Cerebellar cortex (tissue), 1 donor: Measurements from ENCODE around the gene SLC5A8.

Source experiments
- DNase-seq: peaks from one replicate; pipeline ENCODE4 v3.0.0-alpha.2; 2015; ENCODE audit warnings: low spot score

The SLC5A8 gene

DNA sequence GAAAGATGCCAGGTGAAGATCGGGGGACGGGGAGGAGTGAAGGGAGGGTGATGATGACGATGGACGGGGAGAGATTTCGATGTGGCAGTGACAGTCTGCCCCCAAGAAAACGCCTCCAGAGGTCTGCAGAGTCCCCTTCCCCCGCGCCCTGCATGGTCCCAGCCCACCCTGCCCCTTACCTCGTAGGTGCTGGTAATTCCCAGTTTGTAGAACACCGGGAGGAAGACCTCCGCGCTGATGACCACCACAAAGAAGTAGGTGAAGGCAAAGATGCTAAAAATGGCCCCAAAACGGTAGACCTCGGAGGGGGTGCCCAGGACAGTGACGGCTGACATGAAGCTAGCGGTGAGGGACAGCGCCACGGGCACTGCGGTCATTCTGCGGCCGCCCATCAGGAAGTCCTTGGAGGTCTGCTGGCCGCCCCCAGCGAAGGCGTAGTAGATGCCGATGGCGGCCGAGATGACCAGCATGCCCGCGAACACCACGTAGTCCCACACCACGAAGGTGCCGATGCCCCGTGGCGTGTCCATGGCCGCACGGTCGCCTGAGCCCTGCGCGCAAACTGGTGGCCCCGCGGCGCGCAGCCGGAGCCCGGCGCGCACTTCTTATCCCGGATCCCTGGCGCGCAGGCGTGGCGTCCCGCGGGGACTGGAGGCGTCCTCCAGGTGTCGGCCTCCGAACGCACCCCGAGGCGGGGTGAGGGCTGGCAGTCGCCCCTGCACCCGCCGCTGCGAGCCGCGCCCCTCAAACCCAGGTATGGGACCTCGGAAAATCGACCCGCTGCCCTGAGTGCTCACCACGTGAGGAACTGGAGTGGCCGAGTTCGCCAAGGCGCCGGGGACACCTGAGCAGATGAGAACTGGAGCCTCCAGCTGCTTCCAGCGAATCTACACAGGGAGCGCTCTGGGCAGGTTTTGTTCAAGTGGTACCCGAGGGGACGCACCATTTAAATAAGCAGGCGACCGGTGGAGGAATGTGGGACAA, at the start of gene SLC5A8:
TSS of gene SLC5A8 (minus strand) at position 920 of the 984 bp plus-strand sequence. CDS start at position 530, 390 bp downstream.
- no peak for DNase-seq

GRCh38 chr12:101257357-101257756, 47.3 kb upstream of the SLC5A8 start:
- DNase-seq, result no peak

DNA sequence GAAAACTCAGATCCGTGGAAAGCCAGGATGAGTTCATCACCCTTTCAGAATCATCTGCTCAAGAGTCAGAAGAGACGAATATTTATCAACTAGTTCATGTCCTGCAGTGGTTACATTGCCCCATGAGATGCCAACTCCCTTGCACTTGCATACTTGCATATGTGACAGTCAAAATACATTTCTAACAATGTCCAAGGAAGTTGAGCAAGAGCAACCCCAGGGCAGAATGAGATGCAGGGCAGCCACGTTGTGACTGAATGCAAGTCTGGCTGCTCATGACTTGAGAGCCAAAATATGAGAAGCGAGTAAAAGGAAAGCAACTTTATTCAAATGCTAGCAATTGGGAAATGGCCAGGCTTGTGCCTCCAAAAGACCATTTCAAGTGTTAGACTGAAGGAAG, 46.2 kb upstream of the SLC5A8 start:
- DNase-seq, result no peak

DNA sequence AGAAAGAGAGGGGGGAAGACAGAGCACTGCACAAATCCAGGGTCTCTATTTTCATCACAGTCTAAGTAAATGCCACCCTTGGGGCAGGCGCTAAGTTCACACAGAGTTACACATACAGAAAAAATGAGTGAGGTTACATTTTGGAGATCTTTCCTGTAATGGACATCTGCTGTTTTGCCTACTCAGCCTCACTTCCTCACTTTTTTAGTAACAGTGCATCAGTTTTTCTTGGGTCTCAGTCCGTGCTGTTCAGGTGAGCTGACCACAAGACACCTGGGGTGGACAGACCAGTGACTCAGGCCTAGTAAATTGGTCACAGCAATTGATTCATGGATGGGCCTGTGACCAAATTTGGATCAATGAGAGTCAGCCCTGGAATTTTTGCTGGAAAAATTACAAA, 33.6 kb upstream of the SLC5A8 start:
- no peak for DNase-seq

GRCh38 chr12:101243074-101243473, 33.0 kb upstream of the SLC5A8 start:
- no peak for DNase-seq

GRCh38 chr12:101238800-101239329, 28.8 kb upstream of the SLC5A8 start:
- peak; percentile 10 for DNase-seq

GRCh38 chr12:101238306-101238705, 28.3 kb upstream of the SLC5A8 start:
- DNase-seq, result no peak

GRCh38 chr12:101235686-101236085, 25.6 kb upstream of the SLC5A8 start:
- no peak for DNase-seq

GRCh38 chr12:101231636-101232035, 21.6 kb upstream of the SLC5A8 start:
- no peak for DNase-seq

DNA sequence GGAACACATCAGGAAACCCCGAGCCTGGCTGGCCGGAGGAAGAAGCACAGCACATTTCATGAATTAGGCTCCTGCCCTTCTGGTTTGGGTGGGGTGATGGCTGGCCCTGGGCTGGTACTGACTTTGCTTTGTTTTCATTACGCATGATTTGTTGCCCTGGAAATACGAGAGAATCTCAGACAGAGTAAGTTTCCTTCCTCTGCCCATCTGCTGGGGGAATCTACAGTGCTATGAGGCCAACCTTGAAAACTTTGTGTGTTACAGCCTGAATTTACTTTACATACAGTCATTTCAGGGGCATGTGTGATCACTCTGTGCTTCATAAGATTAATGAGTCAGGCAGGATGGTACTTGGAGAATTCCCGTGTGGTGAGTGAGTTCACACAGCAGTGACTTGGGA, 20.5 kb upstream of the SLC5A8 start:
- DNase-seq, result no peak

GRCh38 chr12:101229841-101230241, 19.8 kb upstream of the SLC5A8 start:
- DNase-seq, result no peak

- DNase-seq, result no peak
Observed at GRCh38 chr12:101221301-101221700, 11.3 kb upstream of the SLC5A8 start.

GRCh38 chr12:101216810-101217209, 6.8 kb upstream of the SLC5A8 start:
- no peak for DNase-seq

GRCh38 chr12:101207086-101207780, 2.8 kb downstream of the SLC5A8 start:
- DNase-seq, result no peak

- no peak for DNase-seq
Observed at GRCh38 chr12:101204602-101205304, 5.3 kb downstream of the SLC5A8 start.

DNA sequence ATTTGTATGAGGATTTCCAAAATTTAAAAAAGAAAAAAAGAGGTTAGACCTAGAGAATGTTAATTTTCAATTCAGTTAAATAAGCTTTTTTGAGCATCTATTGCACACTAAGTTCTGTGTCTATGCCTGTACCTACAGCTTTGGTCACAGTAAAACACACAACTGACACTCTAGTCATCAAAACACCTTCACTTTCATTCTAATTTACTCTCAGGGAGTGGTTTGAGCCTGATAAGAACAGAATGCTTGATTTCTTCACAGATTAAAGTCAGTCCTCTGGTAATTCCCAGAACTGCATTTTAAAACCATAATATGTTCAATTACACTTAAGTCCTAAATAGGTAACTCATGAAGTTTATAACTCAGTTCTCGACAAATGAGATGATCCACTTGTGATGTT, 9.2 kb downstream of the SLC5A8 start:
- no peak for DNase-seq

DNA sequence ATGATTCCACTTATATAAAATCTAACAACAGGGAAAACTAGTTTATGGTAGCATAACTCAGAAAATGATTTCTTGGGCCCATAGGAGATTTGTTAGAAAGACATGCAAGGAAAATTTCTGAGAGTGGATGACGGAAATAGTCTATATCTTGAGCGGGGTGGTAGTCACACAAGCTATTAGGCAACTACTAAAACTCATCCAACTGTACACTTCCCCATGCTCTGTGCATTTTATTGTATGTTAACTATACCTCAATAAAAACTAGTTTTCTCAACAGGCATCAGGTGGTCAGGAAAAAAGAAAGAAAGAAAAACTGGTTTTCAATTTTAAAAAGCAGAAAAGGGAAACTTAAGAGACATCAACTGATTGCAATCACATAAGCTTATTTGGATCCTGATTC, 9.9 kb downstream of the SLC5A8 start:
- no peak for DNase-seq

- DNase-seq, result no peak
Observed at GRCh38 chr12:101186291-101186690, 23.7 kb downstream of the SLC5A8 start.

DNA sequence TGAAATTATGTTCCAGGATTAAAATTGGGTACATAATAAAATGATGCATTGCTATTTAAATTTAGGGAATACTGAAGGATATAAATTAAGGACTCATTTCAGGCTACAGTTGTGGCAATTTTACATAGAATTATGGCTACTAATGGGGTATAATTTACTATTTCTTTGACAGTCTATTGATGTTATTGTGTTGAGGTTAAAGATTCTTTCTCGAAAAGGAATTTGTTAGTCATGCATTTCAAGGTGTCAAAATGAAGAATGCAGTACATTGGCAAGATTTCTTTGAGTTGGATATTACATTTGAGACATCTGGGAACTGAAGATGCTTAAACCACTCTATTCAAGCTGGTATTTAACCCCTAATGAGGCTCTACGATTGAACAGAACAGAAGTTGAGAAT, 28.3 kb downstream of the SLC5A8 start:
- DNase-seq, result no peak

DNA sequence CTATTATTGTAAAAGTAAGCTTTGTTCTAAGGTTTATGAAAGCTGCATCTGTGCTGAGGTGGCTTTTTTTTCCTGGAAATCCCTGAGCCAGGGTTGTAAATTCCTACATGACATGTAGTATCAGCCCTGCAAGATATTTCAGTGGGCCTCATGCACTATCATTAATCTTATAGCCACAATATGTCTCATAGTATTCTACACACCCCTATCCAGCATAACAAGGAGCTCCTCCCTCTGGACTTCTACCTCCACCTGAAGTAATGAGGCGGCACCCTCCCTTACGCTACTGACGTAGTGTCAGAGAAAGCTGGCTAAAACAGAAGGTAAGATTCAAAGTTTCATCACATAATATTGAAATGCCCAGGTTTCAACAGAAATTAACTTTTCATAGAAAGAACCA, 35.5 kb downstream of the SLC5A8 start:
- DNase-seq, result no peak

DNA sequence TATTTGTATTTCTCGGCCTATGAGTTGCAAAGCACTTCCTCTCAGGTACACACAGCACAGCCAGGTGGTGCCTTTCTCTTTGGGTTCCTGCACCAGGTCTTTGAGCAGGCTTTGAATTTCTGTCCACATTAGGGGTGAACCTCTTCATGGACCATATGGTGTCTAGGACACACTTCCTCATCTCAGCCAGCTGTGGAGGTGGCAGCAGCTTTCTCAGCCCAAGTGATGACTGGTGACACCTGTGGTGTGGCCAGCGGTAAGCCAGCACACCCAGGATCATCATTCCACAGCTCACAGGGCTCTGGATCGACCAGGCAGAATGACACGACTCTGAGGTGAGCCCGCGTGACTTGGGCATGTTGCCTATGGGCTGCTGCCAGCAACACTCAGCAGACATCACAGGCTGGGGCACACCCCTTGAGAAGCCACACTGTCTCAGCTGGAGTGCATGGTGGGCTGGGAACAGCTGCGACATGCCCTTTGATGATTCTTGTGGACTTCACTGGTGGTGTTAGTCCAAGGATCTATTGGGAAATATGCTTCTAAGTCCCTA, 36.8 kb downstream of the SLC5A8 start:
- DNase-seq, result no peak

DNA sequence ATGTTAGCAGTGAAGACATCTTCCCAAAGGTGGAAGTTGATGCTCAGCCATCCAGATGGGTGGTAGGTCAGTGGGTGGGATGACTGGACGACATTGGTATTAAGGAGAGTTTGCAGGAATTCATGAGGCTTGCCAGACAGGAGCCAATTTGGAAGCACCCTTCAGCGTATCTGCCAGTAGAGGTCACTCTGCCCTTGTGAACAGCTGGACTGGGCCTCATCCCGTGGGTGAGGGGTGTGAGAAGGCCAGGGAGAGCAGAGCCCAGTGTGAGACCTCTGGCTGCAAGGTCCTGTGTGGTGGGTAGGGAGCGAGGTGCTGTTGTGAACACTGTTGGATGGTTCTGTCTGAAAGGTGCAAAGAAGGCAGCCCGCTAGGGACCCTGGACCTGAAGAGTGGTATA, 37.7 kb downstream of the SLC5A8 start:
- DNase-seq, result peak; percentile 10
